Muscle layer of colon (tissue), 2 donors: ENCODE results near the gene RIMS3.

Source experiments
- H3K27ac ChIP-seq: one replicate; pipeline ENCODE4 v1.7.0; 2013; ENCODE audit warnings: low read depth, mild to moderate bottlenecking, low read length, moderate library complexity
- H3K27me3 ChIP-seq, 2 donors: one replicate each; pipeline ENCODE4 v1.7.0; 2013; ENCODE audit warnings: low read length in 2 of 2, mild to moderate bottlenecking in 2 of 2; ENCODE audit not compliant: insufficient read depth in 2 of 2, control insufficient read depth in 1 of 2
- H3K36me3 ChIP-seq: one replicate; pipeline ENCODE4 v1.7.0; 2013; ENCODE audit warnings: mild to moderate bottlenecking, low read length; ENCODE audit not compliant: insufficient read depth
- H3K4me1 ChIP-seq: one replicate; pipeline ENCODE4 v1.7.0; 2013; ENCODE audit warnings: mild to moderate bottlenecking, low read length; ENCODE audit not compliant: insufficient read depth
- H3K4me3 ChIP-seq, 2 donors: one replicate each; pipeline ENCODE4 v1.7.0; 2013; ENCODE audit warnings: low read length in 2 of 2, low read depth in 1 of 2, mild to moderate bottlenecking in 1 of 2, moderate library complexity in 1 of 2
- H3K9ac ChIP-seq: one replicate; pipeline ENCODE4 v1.7.0; 2013; ENCODE audit warnings: low read length
- H3K9me3 ChIP-seq: one replicate; pipeline ENCODE4 v1.7.0; 2013; ENCODE audit warnings: mild to moderate bottlenecking, low read length
- donor health status: abdominal sarcoma.
- donor health status: Adenocarcinoma of cecum.

Gene RIMS3

DNA sequence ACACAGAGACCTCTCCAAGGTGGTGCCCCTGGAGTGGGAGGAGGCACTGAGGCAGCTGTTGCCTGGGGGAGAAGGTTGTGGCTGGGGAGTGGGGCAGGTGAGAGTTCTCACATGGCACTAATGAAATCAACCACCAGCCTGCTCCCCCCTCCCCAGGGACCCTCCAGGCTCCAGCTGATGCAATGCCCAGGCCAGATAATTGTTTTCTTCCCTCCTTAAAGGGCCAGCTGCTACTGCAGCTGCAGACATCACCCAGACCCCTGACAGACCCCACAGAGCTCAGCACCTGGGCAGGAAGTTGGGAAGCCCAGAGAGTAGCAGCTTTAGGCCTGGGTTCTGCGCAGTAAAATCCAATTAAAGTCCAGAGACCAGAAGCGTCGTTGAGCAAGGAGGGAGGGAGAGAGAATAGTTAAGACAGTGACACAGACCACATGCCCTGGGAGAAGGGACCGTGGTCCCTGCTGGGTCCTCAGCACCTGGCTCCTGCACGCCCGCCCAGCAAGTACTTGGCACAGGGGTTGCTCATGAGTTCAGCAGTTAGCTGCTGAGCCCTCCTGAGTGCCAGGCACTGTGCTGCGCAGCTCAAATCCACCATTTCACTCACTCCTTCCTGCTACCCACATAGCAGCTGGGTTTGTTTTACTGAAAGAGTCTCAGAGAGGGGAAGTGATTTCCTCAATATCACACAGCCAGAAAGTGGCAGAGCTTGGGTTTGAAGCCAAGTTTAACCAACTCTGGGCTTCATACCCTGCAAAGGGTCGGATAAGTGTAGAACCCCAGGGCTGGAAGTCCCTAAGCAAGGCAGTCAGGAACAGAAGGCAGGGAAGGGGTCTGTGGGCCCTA lies 1.9 kb downstream of the RIMS3 start:
- Histone ChIP-seq H3K36me3 (no peaks in the 10 kb centered on the region), H3K4me1 (peaks cover 9% of the 10 kb centered on the region), H3K27ac (no peak overlapping the region), H3K9ac (no peak overlapping the region), H3K9me3 (no peaks in the 10 kb centered on the region), H3K27me3 (no peaks in the 10 kb centered on the region), H3K4me3 (no peak overlapping the region)

DNA sequence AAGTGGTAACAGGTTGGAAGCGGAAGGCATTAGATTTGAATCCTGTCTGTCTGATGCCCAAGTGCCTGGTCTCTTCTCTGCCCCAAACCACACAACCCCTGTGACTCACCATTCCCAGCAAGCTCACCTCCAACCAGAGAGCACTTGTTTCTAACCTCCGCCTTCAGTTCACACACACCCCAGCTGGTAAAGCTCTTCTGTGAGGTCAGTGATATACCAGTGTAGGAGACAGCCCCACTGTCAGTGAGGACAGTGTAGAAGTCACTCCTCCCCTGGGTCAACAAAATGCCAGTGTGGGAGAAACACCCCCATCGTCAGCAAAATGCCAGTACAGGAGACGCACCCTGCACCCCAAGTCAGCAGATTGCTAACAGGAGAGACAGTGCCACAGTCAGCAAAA lies 2.6 kb downstream of the RIMS3 start:
- Histone ChIP-seq H3K36me3 (no peaks in the 10 kb centered on the region), H3K27ac (no peak overlapping the region), H3K9me3 (no peaks in the 10 kb centered on the region), H3K4me3 (no peak overlapping the region), H3K27me3 (no peaks in the 10 kb centered on the region), H3K9ac (no peak overlapping the region), H3K4me1 (peaks cover 9% of the 10 kb centered on the region)

DNA sequence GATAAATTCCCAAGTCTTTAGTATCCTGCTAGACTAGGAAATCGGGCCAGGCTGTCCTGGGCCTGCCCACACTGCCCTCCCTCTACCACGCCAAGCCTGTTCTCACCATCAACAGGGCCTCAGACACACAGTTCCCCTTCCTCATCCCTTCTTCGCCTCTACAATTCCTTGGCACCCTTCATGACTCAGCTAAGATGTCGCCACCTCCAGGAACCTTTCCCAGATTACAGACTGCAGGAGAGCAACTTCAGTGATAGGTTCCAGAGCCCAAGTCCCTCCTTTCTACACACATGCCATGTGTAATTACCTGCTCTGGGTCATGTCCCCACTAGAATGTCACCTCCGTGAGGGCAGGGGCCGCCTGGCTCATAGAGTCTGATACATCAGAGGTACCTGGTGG lies 3.3 kb downstream of the RIMS3 start:
- peaks cover 9% of the 10 kb centered on the region for H3K4me1 ChIP-seq
- no peaks in the 10 kb centered on the region for H3K27me3 ChIP-seq
- H3K27ac ChIP-seq = no peak overlapping the region
- H3K9me3 ChIP-seq = no peaks in the 10 kb centered on the region
- no peak overlapping the region for H3K4me3 ChIP-seq
- no peak overlapping the region for H3K9ac ChIP-seq
- no peaks in the 10 kb centered on the region for H3K36me3 ChIP-seq

DNA sequence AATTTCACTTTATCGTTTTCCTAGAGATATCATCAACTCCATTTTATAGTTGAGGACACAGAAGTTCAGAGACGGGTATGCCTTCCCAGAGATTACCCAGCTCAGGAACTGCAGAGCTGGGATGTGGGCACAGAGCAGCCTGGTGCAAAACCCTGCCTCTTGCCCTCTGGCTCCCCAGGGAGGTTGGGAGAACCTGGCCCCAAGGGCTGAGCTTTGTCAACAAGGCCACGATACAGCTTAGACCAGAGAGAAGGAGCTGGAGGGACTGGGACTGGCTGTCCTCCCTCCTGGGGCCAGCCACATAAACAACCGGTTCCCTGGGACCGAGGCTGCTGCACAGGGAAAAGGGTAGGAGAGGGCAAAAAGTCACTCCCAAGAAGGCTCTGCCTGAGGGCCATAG lies 3.8 kb downstream of the RIMS3 start:
- Histone ChIP-seq H3K36me3 (no peaks in the 10 kb centered on the region), H3K4me3 (no peak overlapping the region), H3K27me3 (no peaks in the 10 kb centered on the region), H3K27ac (no peak overlapping the region), H3K9me3 (no peaks in the 10 kb centered on the region), H3K9ac (no peak overlapping the region), H3K4me1 (peaks cover 9% of the 10 kb centered on the region)

DNA sequence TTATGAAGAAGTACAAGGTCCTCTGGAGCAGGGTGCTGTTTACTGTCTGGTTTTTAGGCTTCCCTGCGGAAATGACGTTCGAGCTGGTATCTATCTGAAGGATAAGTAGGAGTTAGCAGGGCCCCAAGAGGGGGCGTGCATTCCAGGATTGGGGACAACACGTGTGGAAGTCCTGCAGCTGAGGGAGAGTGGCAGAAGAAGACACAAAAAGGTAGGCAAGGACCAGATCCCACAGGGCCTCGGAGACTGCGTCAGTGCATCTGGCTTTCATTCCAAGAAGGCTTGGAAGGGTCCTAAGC lies 5.9 kb downstream of the RIMS3 start:
- no peaks in the 10 kb centered on the region for H3K9me3 ChIP-seq
- H3K4me1 ChIP-seq = no peaks in the 10 kb centered on the region
- no peak overlapping the region for H3K27ac ChIP-seq
- H3K27me3 ChIP-seq = peaks cover 0 to under 1% of the 10 kb centered on the region in 2 donors
- no peaks in the 10 kb centered on the region for H3K36me3 ChIP-seq
- H3K4me3 ChIP-seq = no peak overlapping the region
- no peak overlapping the region for H3K9ac ChIP-seq

DNA sequence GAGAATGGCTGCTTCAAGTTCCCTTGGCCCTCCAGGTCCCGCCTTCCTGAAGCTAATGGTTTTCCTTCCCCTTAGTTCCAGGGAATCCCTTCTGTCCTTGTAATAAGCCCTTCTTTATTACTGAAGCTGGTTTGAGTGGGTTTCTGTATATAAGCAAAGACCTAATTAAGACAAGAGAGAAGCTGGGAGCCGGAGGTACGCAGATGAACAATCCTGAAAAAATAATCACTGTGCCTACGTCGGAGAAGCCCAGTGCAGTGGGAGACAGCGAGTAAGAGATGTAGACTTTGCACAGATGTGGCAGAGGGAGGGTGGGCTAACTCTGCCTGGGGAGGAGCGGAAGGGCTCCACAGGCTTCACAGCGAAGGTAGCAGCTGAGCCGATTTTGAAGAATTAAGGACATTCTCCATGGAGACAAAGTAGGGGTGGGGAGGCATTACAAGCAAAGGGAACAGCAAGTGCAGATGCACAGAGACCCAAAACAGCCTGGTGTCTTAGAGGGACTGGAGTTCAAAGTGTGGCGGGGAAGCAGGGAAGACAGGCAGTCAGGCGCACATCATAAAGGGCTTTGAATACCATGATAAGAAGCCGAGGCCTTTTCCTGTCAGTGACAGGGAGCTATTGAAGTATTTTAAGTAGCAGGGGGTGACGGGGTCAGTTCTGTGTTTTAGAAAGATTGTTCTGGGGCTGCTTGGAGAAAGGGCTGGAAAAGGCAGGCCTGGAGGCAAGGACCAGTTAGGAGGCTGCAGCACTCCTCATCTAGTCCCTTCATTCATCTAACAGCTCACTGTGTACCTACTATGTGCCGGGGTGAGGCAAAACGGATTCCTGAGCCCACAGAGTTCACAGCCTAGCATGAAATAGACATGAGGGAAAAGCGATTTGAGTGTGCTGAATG lies 6.5 kb downstream of the RIMS3 start:
- no peaks in the 10 kb centered on the region for H3K9me3 ChIP-seq
- no peaks in the 10 kb centered on the region for H3K4me1 ChIP-seq
- H3K9ac ChIP-seq = no peak overlapping the region
- no peak overlapping the region for H3K4me3 ChIP-seq
- no peaks in the 10 kb centered on the region for H3K36me3 ChIP-seq
- peaks cover 0 to 5% of the 10 kb centered on the region in 2 donors for H3K27me3 ChIP-seq
- no peak overlapping the region for H3K27ac ChIP-seq

DNA sequence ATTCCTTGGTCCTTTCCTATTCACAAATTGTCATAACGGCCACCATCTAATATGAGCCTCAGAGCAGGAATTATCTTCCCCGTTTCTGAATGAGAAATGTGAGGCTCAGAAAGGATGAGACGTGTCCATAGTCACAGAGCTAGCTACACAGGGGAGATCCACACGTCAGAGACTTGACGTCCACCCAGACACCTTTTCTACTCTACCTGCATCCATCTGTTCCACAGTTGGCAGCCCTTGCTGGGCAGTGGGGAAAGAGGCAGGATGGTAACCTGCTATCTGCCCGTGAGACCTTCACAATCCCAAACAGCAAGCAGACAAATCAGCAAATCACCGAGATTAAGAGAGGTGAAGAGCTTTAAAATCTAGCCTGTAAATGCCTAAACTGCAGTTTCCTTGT lies 8.4 kb downstream of the RIMS3 start:
- peaks cover 0 to 5% of the 10 kb centered on the region in 2 donors for H3K27me3 ChIP-seq
- H3K9ac ChIP-seq = no peak overlapping the region
- H3K4me3 ChIP-seq = no peak overlapping the region
- no peaks in the 10 kb centered on the region for H3K4me1 ChIP-seq
- no peak overlapping the region for H3K27ac ChIP-seq
- H3K36me3 ChIP-seq = no peaks in the 10 kb centered on the region
- no peaks in the 10 kb centered on the region for H3K9me3 ChIP-seq

DNA sequence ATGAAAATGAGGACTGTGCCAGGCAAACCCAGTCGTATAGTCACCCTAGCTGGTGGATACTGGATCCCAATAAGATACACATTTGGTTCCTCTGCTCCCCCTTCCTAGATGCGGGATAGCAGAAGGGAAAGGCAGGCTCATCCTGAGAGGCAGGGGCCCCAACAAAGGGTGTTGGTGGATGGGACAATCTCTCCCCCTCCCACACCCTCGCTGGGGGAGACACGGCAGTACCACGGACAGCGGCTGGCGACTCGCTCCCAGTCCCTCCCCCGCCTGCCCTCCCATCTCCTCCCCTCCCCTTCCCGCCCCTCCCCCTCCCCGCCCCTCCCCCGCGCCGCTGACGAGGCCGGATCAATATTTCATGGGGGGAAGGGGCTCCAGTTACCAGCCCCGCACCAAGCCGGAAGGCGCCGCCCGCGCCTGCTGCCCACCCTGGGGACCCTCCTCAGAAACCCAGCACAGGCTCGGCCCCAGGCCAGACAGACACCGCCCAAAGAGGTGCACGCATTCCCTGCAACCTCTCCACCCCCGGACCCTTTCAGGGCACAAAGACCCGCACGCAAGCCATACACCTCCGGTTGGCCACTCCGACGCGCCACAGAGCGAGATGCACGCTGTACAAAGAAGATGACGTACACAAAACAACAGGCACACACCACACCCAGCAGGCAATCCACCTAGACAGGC lies 11.5 kb downstream of the RIMS3 start:
- H3K9me3 ChIP-seq = no peaks in the 10 kb centered on the region
- H3K27me3 ChIP-seq = peaks cover 0 to 5% of the 10 kb centered on the region in 2 donors
- no peaks in the 10 kb centered on the region for H3K4me1 ChIP-seq
- no peak overlapping the region for H3K27ac ChIP-seq
- no peaks in the 10 kb centered on the region for H3K36me3 ChIP-seq
- H3K4me3 ChIP-seq = no peak overlapping the region
- no peak overlapping the region for H3K9ac ChIP-seq

DNA sequence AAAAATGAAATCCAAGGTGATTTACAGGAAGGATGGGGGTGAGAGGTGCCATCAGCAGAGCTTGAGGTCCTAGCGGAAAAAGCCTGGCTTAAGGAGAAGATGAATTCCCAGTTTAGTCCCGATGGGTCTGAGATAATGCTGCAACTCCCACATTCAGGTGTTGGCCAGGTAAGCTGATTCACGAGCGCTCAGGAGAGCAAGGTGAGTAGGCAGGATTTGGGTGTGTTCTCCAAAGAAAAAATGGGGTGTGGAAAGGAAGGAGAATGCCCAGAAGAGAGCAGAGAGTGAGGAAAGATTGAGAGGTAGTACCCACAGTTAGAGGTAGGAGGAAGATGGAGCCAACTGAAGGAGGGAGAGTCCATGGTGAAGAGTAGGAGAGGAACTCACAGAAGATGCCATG lies 12.5 kb downstream of the RIMS3 start:
- Histone ChIP-seq H3K4me3 (no peak overlapping the region), H3K27ac (no peak overlapping the region), H3K9ac (no peak overlapping the region), H3K4me1 (no peaks in the 10 kb centered on the region), H3K9me3 (no peaks in the 10 kb centered on the region), H3K27me3 (peaks cover 0 to 5% of the 10 kb centered on the region in 2 donors), H3K36me3 (no peaks in the 10 kb centered on the region)

DNA sequence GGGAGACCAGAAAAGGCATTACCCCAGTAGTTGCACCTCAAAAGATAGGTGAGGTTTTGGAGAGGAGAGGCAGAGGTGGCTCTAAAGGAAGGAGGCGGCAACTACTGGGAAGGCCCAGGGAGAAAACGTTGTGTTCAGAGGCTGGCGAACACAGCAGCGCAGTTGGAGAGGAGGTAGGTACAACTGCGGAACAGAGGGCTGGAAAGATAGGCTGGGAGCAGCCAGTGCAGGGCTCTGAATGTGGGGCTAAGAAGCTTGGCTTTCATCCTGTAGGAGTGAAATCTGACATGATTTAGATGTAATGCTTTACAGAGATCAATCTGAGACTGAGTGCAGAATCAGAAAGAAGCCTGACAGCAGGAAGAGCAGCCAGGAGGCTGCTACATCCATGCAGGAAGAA lies 13.0 kb downstream of the RIMS3 start:
- Histone ChIP-seq H3K36me3 (no peaks in the 10 kb centered on the region), H3K4me1 (no peaks in the 10 kb centered on the region), H3K27me3 (peaks cover 0 to 5% of the 10 kb centered on the region in 2 donors), H3K4me3 (no peak overlapping the region), H3K9me3 (no peaks in the 10 kb centered on the region), H3K27ac (no peak overlapping the region), H3K9ac (no peak overlapping the region)

DNA sequence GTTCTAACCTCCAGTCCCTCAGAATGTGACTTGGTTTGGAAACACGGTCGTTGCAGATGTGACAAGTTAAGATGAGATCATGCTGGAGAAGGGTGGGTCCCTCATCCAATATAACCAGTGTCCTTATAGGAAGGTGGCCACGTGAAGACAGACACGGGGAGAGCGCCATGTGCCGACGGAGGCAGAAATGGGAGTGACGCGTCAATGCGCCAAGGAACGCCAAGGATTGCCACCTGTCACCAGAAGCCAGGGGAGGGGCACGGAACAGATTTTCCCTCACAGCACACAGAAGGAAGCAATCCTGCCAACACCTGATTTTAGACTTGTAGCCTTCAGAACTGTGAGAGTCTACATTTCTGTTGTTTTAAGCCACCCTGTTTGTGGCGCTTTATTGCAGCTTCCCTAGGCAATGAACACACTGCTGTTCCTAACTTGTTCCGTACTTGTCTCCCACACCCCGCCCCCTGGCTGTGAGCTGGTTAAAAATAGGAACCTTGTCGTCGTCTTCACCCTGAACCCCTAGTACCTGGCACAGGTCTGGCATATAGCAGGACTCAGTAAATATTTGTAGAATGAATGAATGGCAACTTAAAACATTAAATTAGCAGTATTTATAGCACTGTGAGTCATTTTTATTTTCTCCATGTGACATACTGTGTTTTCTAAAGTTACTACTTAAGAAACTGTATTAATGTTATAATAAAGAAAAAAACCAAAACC lies 14.2 kb downstream of the RIMS3 start:
- Histone ChIP-seq H3K36me3 (no peaks in the 10 kb centered on the region), H3K27ac (no peak overlapping the region), H3K4me3 (no peak overlapping the region), H3K9ac (no peak overlapping the region), H3K9me3 (no peaks in the 10 kb centered on the region), H3K27me3 (peaks cover 0 to 5% of the 10 kb centered on the region in 2 donors), H3K4me1 (no peaks in the 10 kb centered on the region)
